ENCODE results near the gene CCDC175.

- TF ChIP-seq POLR2AphosphoS5 (IDR thresholded peaks at IDR 0.05) (no peak), EP300 (IDR thresholded peaks at IDR 0.05) (no peak), POLR2A (IDR thresholded peaks at IDR 0.05; ENCODE audit: low read depth) (no peak)
- TF ChIP-seq, protein P1, sequence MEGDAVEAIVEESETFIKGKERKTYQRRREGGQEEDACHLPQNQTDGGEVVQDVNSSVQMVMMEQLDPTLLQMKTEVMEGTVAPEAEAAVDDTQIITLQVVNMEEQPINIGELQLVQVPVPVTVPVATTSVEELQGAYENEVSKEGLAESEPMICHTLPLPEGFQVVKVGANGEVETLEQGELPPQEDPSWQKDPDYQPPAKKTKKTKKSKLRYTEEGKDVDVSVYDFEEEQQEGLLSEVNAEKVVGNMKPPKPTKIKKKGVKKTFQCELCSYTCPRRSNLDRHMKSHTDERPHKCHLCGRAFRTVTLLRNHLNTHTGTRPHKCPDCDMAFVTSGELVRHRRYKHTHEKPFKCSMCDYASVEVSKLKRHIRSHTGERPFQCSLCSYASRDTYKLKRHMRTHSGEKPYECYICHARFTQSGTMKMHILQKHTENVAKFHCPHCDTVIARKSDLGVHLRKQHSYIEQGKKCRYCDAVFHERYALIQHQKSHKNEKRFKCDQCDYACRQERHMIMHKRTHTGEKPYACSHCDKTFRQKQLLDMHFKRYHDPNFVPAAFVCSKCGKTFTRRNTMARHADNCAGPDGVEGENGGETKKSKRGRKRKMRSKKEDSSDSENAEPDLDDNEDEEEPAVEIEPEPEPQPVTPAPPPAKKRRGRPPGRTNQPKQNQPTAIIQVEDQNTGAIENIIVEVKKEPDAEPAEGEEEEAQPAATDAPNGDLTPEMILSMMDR (IDR thresholded peaks at IDR 0.05) = no peak
Observed at GRCh38 chr14:59564366-59564765, 12.2 kb downstream of the CCDC175 start.

Measured in esophagus muscularis mucosa (tissue), 4 donors.